ENCODE results near the gene P2RY14.

Gene P2RY14

DNA sequence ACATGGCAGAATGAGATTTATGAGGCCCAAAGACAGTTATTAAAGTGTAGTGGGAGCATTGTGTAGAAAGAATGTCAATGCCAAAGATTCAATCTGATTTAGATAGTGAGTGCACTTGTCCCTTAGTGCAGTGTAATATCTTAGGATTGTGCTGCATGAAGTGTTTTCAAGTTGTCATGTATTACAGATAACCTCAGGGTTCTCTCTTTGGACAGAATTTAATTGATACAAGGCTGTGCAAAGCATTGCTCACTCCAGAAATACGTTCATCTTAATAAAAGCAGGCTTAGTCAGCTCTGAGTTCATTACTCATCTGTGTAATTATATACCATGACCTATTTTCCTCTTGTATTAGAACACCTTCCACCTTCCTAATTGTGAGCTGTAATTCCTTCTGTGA lies 59.3 kb downstream of the P2RY14 start:
- TF ChIP-seq, protein P1, sequence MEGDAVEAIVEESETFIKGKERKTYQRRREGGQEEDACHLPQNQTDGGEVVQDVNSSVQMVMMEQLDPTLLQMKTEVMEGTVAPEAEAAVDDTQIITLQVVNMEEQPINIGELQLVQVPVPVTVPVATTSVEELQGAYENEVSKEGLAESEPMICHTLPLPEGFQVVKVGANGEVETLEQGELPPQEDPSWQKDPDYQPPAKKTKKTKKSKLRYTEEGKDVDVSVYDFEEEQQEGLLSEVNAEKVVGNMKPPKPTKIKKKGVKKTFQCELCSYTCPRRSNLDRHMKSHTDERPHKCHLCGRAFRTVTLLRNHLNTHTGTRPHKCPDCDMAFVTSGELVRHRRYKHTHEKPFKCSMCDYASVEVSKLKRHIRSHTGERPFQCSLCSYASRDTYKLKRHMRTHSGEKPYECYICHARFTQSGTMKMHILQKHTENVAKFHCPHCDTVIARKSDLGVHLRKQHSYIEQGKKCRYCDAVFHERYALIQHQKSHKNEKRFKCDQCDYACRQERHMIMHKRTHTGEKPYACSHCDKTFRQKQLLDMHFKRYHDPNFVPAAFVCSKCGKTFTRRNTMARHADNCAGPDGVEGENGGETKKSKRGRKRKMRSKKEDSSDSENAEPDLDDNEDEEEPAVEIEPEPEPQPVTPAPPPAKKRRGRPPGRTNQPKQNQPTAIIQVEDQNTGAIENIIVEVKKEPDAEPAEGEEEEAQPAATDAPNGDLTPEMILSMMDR (IDR thresholded peaks at IDR 0.05; ENCODE audit: insufficient read depth, low read depth, low read length, missing control alignments) = no peak
- H3K4me3 ChIP-seq (ENCODE audit: low read length) = no peak overlapping the region
- DNase-seq (ENCODE audit: low read depth) = peak; percentile 90

DNA sequence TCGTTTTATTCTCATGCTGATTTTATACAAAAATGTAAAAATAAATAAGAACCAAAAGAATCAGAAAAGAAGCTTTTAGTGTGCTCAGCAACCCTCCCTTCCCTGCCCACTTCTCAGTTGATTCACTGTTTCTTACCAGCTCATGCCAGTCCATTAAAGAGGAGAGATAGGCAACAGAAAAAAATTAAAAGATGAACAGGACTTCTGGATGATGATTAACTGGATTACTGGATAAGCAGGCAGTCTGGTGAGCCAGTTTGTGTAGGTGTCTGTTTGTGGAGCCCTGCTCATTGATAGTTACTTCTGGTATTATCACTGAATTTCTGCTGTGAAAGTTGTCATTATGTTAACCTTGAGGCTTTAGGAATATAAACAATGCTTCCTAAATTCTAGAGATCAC lies 60.2 kb downstream of the P2RY14 start:
- TF ChIP-seq, protein P1 (IDR thresholded peaks at IDR 0.05; ENCODE audit: insufficient read depth, low read depth, low read length, missing control alignments) = no peak
- no peak overlapping the region for H3K4me3 ChIP-seq (ENCODE audit: low read length)
- DNase-seq (ENCODE audit: low read depth) = no peak

DNA sequence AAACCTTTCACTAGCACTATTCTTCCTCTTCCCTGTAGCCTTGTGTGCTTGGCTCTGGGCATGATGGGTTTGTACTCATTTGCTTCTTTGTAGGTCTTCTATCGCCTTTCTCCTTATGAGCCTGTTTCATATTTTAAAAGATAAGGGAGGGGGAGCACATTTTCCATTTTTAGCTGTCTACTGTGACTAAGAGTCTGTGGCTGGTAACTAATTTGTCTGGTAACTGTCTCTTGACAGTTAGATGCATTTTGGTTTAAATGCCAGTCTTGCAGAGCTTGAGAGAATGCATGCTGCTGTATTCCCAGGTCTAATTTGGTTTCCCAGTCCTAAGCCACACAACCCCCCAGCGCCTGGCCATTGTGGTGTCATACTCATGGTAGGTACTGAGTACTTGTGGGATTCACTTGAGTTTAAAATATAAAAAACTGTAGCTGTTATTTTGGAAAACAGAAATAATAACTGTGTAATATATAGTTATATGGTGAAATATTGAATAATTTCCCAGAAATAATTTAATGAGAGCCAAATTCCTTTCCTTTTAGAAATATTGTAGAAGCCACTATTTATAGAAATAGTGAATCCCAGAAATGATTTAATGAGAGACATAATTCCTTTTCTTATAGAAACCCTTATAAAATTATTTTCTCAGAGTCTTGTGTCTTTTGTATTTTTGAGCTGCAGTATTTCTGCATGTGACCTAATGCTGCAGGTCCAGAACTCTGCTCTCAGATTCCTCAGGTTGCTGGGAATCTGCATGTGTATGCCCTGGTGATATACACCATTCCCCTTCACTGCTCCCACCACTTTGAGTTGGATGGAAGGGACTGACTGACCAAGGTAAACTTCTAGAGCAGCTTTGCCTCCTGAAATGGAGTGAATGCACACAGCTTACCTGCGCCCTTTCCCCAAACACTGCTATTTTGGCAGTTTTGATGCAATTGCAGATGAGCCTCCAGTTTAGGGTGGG lies 61.4 kb downstream of the P2RY14 start:
- TF ChIP-seq, protein P1 (IDR thresholded peaks at IDR 0.05; ENCODE audit: insufficient read depth, low read depth, low read length, missing control alignments) = no peak
- no peak for DNase-seq (ENCODE audit: low read depth)

DNA sequence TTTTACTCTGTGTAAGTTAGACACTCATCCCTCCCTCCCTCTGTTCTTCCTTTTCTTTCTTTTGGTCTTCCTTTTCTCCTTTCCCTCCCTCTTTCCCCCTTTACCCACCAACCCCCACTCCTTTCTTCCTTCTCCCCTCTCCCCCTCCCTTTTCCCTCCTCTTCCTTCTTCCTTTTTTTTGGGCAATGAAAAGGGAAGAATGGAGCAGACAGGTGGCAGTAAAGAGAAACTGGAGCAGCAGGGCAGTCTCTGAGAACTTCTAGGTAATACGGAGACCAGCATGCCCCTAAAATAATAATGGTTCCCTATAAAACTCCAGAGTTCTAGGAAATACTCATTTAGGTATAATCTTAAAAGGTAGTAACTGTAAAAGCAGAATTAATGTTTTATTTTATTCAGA lies 63.9 kb downstream of the P2RY14 start:
- no peak overlapping the region for H3K4me3 ChIP-seq (ENCODE audit: low read length)
- DNase-seq (ENCODE audit: low read depth) = no peak
- TF ChIP-seq, protein P1 (IDR thresholded peaks at IDR 0.05; ENCODE audit: insufficient read depth, low read depth, low read length, missing control alignments) = peak; percentile 9

More for the DNA sequence above, 61.4 kb downstream of the P2RY14 start:
- H3K4me3 ChIP-seq (ENCODE audit: low read length) = no peak overlapping the region

DNA sequence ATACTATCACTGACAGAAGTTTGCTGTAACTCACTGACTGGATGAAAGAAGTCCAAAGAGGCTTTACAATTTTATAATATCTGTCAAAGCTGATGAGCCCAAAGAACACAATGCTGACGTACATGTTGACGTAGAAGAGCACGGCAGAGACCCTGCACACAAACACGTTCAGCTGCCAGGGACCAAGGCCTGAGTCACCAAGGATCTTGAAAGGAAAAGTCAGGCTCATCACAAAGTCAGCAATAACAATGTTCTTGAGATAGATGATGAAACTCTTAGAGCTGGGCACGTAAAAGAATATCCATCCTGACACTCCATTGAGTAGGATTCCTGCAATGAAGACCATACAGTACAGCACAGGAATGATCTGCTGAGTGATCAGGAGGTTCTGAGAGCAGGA lies 64.5 kb downstream of the P2RY14 start:
- H3K4me3 ChIP-seq (ENCODE audit: low read length) = no peak overlapping the region
- TF ChIP-seq, protein P1 (IDR thresholded peaks at IDR 0.05; ENCODE audit: insufficient read depth, low read depth, low read length, missing control alignments) = no peak
- DNase-seq (ENCODE audit: low read depth) = no peak

DNA sequence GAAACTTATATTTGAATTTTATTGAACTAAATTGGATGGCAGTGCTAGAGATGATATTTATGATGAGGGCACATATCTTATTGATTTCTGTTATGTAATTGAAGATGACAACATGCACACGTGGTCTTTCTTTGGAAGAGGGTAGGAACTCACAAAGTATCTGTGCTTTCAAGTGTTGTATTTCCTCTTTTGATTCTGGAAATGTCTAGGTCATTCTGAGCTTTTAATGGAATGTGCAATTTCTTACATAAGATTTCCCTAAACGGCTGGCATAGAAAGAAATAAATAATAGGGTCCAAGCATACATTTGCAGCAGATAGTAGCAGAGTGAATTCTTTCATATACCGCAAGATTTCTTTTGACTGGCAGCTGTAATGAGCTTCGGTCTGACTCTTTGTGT lies 65.2 kb downstream of the P2RY14 start:
- TF ChIP-seq, protein P1 (IDR thresholded peaks at IDR 0.05; ENCODE audit: insufficient read depth, low read depth, low read length, missing control alignments) = no peak
- DNase-seq (ENCODE audit: low read depth) = no peak
- no peak overlapping the region for H3K4me3 ChIP-seq (ENCODE audit: low read length)
